K562 (cell line): ENCODE measurements around the gene GAMT.

Experiments used
- CBX3 ChIP-seq, 2 experiments: IDR thresholded peaks; 1 replicate in 1 of 2; 2 replicates in 1 of 2; pipeline ENCODE4 v1.6.1; 2012; ENCODE audit warnings: inconsistent platforms in 2 of 2, low read length in 2 of 2, borderline replicate concordance in 1 of 2, control low read depth in 1 of 2
- CTCF ChIP-seq, 3 experiments: IDR thresholded peaks in 2 of 3; conservative IDR thresholded peaks in 1 of 3; 2 replicates each; pipeline ENCODE4 v1.5.1; 2011 to 2012; ENCODE audit warnings: low read length in 3 of 3, mild to moderate bottlenecking in 3 of 3, control low read depth in 2 of 3, improper control_type of control experiment in 1 of 3, inconsistent platforms in 1 of 3, low read depth in 1 of 3, mixed read lengths in 1 of 3, moderate library complexity in 1 of 3; ENCODE audit not compliant: insufficient read depth in 2 of 3

GRCh38 chr19:1421958-1422305 is 20.6 kb upstream of the GAMT start:
- TF ChIP-seq CBX3 (IDR thresholded peaks at IDR 0.05; ENCODE audit: borderline replicate concordance in 1 of 2, low read length in 2 of 2) (no peak), CTCF (IDR thresholded peaks at IDR 0.05 in 2 of 3, conservative IDR thresholded peaks at IDR 0.05 in 1 of 3; ENCODE audit: insufficient read depth in 2 of 3, low read depth in 1 of 3, low read length in 3 of 3) (no peak)
